IPS DF 19.7 (cell line): Measurements from ENCODE around the gene GSG1.
"Not testable (repeated sequence)": the region's sequence is repeated elsewhere in the genome, so short reads cannot be mapped to it uniquely, and the experiment has no call there.

ENCODE experiments used
- DNase-seq: peaks from one replicate; pipeline ENCODE4 v3.0.0-alpha.2; 2013; ENCODE audit warnings: low read depth, low spot score

The GSG1 gene

DNA sequence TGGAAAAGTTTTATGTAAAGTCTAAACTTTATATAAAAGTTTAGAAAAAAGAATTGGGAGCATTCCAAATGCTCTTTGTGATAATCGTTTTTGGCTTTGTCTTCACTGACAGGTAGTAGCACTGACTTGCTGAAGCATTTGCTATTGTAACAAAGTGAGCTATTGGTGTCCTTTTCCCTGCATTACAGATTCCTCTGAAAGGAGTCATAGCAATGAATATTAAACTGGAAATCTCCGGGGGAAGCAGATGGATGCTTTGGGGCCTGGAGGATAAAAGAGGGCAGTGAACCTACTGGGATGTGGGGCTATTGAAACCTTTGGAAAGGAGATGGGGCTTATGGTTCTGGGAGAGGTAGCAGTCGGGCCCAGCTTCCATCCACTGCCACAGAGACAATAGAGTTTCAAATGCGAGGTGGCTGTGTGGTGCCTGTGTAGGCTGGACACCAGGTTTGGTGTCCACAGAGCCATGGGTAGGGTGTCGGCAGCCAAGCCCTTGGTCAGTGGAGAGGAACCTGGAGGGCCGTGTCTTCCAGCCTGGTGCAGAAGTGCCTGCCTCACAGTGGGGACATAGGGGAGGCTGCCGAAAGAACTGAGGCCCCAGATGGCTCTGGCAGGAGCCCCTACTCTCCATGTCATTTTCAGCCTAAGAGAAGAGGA lies 10.1 kb downstream of the GSG1 start:
- DNase-seq: no peak

DNA sequence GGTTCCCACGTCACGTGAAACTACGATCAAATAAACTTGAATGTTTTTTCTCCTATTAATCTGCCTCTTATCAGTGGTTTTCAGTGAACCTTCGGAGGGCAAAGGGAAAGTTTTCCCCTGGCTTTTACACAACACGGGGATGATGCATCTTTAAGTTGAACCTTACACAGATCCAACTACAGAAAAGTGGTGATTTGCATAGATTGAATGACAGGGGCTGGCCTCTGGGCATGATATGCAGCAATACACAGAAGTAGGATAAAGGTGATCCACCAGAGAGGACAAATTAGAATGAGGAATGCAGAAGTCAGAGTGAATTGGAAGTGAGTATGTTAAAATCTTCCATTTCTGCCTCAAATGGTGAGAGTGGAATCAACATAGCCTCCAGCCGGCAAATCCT lies 11.6 kb downstream of the GSG1 start:
- no peak for DNase-seq

GRCh38 chr12:13090054-13090453 lies 13.4 kb downstream of the GSG1 start:
- DNase-seq: no peak

DNA sequence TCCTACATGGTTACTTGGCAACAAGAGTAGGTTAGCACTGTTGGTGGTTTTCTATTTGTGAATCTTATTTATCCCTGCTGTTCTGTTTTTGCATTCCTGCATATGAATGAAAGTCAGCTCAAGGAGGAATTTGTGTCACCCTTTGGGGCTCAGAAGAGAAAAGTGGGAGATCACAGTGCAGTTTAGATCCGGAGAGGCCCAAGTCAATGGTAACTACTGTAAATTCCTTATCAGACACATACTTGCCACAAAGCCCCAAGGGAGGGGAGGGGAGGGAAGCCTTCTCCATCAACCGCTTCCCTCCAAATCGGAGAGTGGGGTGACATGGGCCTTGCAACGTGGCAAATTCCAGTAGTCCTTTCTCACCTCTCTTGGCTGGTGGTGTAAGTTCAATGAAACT lies 15.0 kb downstream of the GSG1 start:
- peak; percentile 91 for DNase-seq

- no peak for DNase-seq
Observed at GRCh38 chr12:13087766-13088165, 15.7 kb downstream of the GSG1 start.

DNA sequence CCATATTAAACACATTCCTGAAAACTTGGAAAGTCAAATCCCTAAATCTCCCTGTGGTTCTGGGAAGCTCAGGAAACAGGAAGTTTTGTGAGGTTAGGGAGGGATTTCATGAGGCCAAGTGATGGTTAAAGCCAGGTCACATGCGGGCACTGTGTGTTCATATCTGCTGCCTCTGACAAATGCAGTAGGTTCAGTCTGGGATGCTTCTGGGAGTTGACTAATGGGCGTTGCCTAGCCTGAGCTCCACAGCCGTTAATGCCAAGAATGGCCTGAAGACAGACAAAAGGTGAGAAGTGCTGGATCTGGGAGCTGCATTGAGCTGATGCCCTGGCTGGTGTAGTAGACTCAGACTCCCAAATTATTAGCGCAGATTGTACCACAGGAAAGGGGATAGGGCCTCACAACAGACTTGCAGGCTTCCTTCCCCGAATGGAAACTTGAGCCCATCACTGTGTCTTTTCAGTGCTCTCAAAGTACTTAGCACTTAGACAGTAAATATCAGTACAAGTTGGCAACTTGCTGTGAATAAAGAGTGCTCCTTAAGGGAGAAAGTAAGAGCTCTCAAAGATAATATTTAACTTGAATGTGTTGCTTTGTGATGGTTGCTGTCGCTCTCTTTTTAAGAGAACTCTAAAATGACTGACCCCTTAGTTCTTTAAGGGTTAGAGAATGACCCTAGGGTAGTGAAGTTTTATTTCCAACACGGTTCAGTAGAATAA lies 17.3 kb downstream of the GSG1 start:
- no peak for DNase-seq

DNA sequence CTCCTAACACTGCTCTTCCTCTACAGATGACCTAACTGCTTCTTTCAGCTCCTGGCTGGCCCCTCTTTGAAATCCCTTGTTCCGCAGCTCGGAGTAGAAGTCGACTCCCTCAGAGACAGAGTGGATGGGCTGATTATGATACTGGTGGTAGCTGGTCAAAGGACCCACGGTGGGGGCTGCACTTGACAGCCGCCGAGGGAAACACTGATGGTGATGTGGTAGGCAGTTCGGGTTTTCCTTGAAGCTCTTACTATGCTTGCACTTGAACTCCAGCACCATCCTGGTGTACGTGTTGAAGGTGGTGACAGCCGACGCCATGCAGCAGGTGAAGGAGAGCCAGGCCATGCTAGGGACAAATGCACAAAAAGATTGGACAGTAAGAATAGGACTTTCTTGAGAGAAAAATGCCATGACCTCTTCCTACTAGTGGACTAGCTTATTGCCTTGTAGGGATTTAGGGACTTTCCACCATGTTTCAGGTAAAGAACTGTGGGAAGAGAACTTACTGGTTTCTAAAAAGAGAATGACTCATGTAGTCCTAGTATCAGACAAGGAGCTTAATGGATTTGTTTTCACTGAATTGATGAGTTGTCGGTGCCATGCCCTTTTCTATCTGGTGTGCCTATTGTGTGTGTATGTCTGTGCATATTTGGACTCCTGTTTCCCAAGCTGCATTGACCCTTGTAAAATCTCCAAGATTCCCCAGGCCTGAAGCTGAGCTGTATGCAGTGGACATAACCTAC lies 18.4 kb downstream of the GSG1 start:
- no peak for DNase-seq

GRCh38 chr12:13083638-13084037 lies 19.8 kb downstream of the GSG1 start:
- not testable (repeated sequence) for DNase-seq

GRCh38 chr12:13082861-13083260 lies 20.6 kb downstream of the GSG1 start:
- DNase-seq: no peak

GRCh38 chr12:13080266-13080665 lies 23.2 kb downstream of the GSG1 start:
- no peak for DNase-seq

DNA sequence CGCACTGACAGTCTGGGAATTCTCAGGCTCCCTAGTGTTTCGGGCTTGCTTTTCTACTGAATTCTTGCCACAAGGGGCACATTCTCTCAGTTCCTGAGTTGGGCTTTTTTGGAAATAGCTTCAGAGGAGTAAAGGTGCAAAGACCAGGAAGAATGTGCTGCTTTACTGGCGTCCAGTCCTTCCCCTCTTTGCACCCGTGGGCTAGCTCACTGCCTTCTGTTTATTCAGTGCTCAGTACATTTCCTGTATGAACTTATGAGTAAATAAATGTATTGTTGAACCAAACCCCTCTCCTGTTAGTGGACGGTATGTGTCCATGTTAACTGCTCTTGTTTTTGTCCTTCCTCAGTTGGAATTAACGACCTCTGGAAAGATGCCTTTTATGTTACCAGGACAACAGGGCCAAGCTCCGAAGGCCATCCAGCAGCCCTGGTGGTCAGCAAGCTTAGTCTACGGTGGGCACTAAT lies 24.0 kb downstream of the GSG1 start:
- no peak for DNase-seq

GRCh38 chr12:13075786-13076570 lies 27.5 kb downstream of the GSG1 start:
- DNase-seq: no peak

DNA sequence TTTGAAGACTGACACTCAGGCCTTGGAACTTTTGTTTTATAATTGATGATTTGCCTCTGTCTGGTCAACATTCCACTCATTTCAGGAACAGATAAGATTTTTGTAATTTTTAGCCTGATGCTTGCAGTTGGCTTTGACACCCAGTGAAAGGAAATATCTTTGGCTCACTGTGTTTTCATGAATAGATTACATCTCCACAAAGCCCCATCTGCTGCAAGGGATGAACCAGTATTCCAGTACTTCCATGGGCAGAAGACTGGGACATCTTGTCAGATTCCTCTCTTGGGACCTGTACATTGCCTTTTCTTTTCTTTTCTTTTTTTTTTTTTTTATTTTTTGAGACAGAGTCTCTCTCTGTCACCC lies 28.4 kb downstream of the GSG1 start:
- no peak for DNase-seq

GRCh38 chr12:13074396-13075117 lies 28.9 kb downstream of the GSG1 start:
- no peak for DNase-seq

GRCh38 chr12:13073173-13073572 lies 30.3 kb downstream of the GSG1 start:
- no peak for DNase-seq

DNA sequence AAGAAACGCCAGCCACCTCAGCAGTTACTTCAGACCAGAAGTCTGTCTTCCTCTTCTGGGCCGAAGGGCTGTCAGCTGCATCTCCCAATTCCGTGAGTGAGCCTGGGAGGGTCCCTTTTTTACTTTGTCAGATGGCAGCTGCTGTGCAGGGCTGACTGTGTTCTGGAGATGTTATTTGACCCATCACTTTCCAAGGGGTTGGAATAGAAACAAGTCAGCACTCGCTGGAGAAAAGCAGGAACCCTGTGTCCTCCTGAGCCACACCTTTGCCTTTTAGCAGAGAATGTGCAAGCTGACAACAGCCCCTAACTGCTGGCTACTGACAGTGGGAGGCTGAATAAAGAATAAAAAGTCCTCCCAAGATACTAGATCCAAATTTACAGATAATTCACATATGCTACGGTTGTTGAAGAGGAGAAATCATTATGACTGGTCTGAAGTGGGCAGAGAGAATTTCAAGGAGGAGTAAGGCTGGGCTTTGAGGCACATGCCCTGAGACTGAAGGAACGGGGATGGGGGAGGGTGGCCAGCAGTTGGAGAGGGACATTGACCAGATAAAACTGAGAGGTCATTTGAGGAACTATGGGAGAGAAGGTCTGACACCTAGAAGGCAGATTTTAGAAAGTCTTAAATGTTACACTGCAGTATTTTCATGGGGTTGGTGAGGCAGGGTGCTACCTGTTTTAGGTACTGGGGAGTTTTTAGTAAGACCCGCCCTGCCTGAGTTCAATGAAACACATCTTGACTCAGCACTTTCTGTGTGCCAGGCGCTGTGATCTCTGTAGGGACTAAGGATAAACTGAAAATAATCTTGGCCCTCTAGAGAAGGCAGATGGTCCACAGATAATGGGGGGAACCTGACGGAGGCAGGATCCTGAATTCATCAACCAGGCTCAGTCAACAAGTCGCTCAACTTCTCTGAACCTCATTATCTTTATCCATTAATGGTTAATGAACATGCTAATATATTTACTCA lies 31.9 kb downstream of the GSG1 start:
- no peak for DNase-seq

DNA sequence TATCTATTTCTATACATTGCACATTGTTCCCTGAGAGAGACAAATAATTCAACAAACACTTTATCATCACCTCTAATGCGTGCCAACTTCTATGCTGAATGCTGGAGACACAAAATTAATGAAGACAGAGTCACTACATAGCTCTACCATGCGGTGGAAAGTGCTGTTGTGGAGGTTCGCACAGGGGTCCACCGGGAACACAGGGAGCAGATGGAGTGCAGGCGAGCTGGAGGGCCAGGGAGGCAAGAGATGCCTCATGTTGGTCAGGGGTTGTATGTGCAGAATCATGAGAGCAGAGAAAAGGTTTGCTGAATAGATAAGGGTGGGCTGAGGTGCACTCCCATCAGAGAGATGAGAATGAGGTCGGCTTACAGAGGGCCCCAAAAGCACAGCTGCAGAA lies 34.1 kb downstream of the GSG1 start:
- no peak for DNase-seq

DNA sequence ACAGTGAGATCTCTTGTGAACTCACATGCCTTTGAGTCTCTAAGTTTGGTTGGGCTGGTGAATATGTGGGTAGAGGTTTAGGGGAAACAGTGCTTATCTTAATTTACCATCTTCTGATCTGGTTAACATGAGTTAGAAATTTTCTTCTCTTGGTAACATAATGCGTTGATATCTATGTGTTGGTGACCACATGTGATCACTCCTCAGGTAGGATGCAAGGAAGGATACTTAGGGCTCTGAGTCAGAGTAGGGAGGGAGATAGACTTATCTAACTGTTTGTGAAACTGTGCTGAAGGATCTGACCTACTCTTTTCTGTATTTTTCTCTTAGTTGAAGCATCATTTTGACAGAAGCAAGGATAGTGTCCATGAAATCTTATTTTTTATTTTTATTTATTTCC lies 36.1 kb downstream of the GSG1 start:
- DNase-seq: no peak

DNA sequence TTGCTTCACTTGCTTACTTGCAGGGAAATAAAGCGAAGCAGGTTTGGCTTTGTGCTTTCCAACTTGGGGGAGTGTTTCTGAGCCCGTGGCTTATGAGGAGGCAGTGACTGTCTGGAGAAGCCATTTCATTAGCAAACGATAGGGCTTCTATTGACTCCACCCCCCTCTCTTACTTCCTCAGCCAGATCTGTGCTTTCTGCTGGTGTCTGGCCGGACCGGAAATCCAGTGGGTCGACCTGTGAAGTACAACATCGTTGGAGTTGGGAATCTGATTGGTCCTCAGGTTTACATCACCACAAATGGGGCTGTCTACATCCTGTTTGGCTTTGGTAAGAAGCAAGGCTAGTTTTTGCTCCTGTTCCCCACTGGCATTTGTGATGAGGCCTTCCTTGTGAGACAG lies 37.0 kb downstream of the GSG1 start:
- DNase-seq: no peak

- DNase-seq: no peak
Observed at GRCh38 chr12:13066014-13066413, 37.5 kb downstream of the GSG1 start.
